Heart left ventricle (tissue), 13 donors: ENCODE measurements around the gene OR2L13.

ENCODE experiments used
- CTCF ChIP-seq, 12 donors: fragments of 200-600 bp; sonication (generic) in 4 of 12; IDR thresholded peaks; one replicate each; pipeline versions ENCODE4 v1.5.0 to v1.8.0; 2018 to 2022; ENCODE audit warnings: antibody characterized with exemption in 12 of 12, mild to moderate bottlenecking in 5 of 12
- POLR2A ChIP-seq, 2 donors: fragments of 450-650 bp; IDR thresholded peaks; one replicate each; pipeline ENCODE4 v1.6.1; 2017; ENCODE audit warnings: antibody characterized with exemption in 2 of 2, mild to moderate bottlenecking in 2 of 2, moderate library complexity in 2 of 2
- donor health status: ischemic (EF 13 %, LVEDD 7.1; RV severe dilation, severe dysfunction).
- donor health status: DM: no; HTN: yes; CAD: no.
- donor health status: DM: no; HTN: no; CAD: no.
- donor health status: ischemic (EF 25% LVEDD 6.9; RV normal size, moderate dysfunction).
- donor health status: ischemic (EF 25% LVEDD 5.7; RV mildly dilated, moderate dysfunction).
- donor health status: ischemic (EF 35%, LVEDD 5.7; RV mildly dilated, moderate dysfunction).
- donor health status: nonischemic (EF 11% LVEDD 7.7; RV severe dilation, severe dysfunction).
- donor health status: DM: yes; HTN: yes; CAD: no.
- donor health status: PGD.
- donor health status: ischemic (EF 29% LVEDD 5.4; RV normal size, mild dysfunction).
- donor health status: nonischemic (EF 23%, LVEDD 6.1; RV moderate dilation, normal function).

DNA sequence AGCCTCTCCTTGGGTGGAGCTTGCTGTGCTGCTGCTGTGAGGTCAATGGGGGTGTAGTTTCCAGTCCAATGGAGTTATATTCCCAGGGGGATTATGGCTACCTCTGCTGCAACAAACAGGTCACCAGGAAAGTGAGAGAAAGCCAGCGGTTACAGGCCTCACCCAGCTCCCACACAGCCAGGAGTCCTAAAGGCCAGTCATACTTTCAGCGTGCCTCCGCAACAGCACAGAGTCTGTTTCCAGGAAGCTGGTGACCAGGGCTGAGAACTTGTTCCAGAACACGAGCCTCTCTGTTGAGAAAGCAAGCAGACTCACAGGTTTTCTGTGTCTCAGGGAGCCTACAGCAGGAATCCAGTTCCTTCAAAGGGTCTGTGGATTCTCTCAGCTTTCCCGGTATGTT, 32.7 kb downstream of the OR2L13 start:
- TF ChIP-seq POLR2A (IDR thresholded peaks at IDR 0.05) = no peak
- no peak for TF ChIP-seq CTCF (IDR thresholded peaks at IDR 0.05)
